CD4-positive, alpha-beta T cell (primary cell): ENCODE measurements around the gene PHF12. TPM values are rescaled to one million over a fixed set of nuclear protein-coding genes. Genes with fewer than 3 reads are reported as not detected.

ENCODE experiments used
- ATAC-seq: fragments of 200-7000 bp; cut with Tn5 transposase; one replicate; pipeline ENCODE4 v1.10.0; 2022; ENCODE audit warnings: mild to moderate bottlenecking; ENCODE audit not compliant: poor library complexity
- CTCF ChIA-PET: fragments of 350-600 bp; sonication (Branson Sonifier 250); formaldehyde crosslinking; loops from one replicate; lab custom pipeline; 2021; ENCODE audit warnings: antibody characterized with exemption, inconsistent platforms; lab: Charles Lee
- POLR2A ChIA-PET: fragments of 350-600 bp; sonication (Branson Sonifier 250); formaldehyde crosslinking; loops from one replicate; lab custom pipeline; 2021; ENCODE audit warnings: antibody characterized with exemption, inconsistent platforms; lab: Charles Lee
- DNase-seq, 14 experiments: peaks; one replicate each; pipeline ENCODE4 v3.0.0-alpha.2; 2013 to 2020; ENCODE audit warnings: mixed read lengths in 2 of 14
- H3K27ac ChIP-seq, 2 donors: one replicate each; pipeline versions ENCODE4 v1.5.1 to v1.7.0; 2013; ENCODE audit warnings: low read length in 2 of 2, low read depth in 1 of 2, mild to moderate bottlenecking in 1 of 2
- H3K27me3 ChIP-seq, 2 experiments: 1 replicate in 1 of 2; 2 replicates in 1 of 2; pipeline versions ENCODE4 v1.6.1 to v1.7.0; 2013; ENCODE audit warnings: low read length in 2 of 2, control low read depth in 1 of 2, mild to moderate bottlenecking in 1 of 2, moderate library complexity in 1 of 2; ENCODE audit not compliant: insufficient read depth in 2 of 2, control insufficient read depth in 1 of 2
- H3K36me3 ChIP-seq: one replicate; pipeline ENCODE4 v1.6.1; 2013; ENCODE audit warnings: low read length, control low read depth; ENCODE audit not compliant: insufficient read depth
- H3K4me1 ChIP-seq: one replicate; pipeline ENCODE4 v1.6.1; 2013; ENCODE audit warnings: low read length, control low read depth; ENCODE audit not compliant: insufficient read depth
- H3K4me3 ChIP-seq: one replicate; pipeline ENCODE4 v1.5.1; 2013; ENCODE audit warnings: mild to moderate bottlenecking, low read length, moderate library complexity
- H3K9me3 ChIP-seq, 2 experiments: 1 replicate in 1 of 2; 2 replicates in 1 of 2; pipeline versions ENCODE4 v1.6.1 to v1.7.0; 2013; ENCODE audit warnings: low read length in 2 of 2, mild to moderate bottlenecking in 2 of 2, control low read depth in 1 of 2, moderate library complexity in 1 of 2; ENCODE audit not compliant: control insufficient read depth in 1 of 2, insufficient read depth in 1 of 2
- H3K27ac Mint-ChIP-seq: one replicate; pipeline ENCODE4 v1.8.0; 2020; ENCODE audit warnings: mixed read lengths
- H3K27me3 Mint-ChIP-seq: one replicate; pipeline ENCODE4 v1.8.0; 2021; ENCODE audit warnings: mixed read lengths
- H3K36me3 Mint-ChIP-seq: one replicate; pipeline ENCODE4 v1.8.0; 2021; ENCODE audit warnings: low read depth, mixed read lengths
- H3K4me1 Mint-ChIP-seq: one replicate; pipeline ENCODE4 v1.8.0; 2021; ENCODE audit warnings: low read depth, mixed read lengths
- H3K4me3 Mint-ChIP-seq: one replicate; pipeline ENCODE4 v1.8.0; 2020; ENCODE audit warnings: mild to moderate bottlenecking, mixed read lengths
- H3K9me3 Mint-ChIP-seq: one replicate; pipeline ENCODE4 v1.8.0; 2020; ENCODE audit warnings: mixed read lengths
- intact Hi-C, 2 experiments: fragments of 100-400 bp; cut with DNase I in 1 of 2; cut with micrococcal nuclease in 1 of 2; formaldehyde crosslinking; loops; one replicate each; pipeline versions ENCODE4 v1.15.1 to v1.9.0; 2023 to 2025; cut with DNase I, micrococcal nuclease
- total RNA-seq, 174 experiments: library from RNA in 2 of 174; stranded (reverse) in 2 of 174; gene quantifications; one replicate each; pipeline ENCODE4 v1.2.3 and lab custom pipeline; 2021 to 2026
- TF ChIP-seq, protein P1 (sequence below): fragments of 200-600 bp; IDR thresholded peaks from one replicate; pipeline ENCODE4 v1.8.0; 2022; ENCODE audit warnings: antibody characterized with exemption, mild to moderate bottlenecking

The PHF12 gene
- total RNA-seq, 2 experiments from 2014 or later, result 232 to 247 TPM

DNA sequence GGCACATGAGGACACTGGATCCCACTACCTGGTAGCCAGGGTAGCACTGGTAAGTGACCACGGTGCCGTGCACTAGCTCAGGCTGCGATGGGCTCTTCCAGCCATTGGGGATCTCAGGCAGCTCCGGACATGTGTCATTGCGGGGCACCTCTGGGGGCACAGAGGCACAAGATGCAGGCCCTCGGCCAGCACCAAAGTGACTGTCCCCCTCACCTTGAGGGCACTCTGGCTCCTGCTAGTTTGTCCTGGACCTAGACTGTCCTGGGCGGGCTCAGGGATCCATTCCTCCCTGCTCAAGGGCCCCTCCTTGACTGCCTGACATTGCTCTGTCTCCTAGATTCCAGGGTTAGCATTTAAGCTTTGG is 6.7 kb upstream of the PHF12 start:
- TF ChIP-seq, protein P1, sequence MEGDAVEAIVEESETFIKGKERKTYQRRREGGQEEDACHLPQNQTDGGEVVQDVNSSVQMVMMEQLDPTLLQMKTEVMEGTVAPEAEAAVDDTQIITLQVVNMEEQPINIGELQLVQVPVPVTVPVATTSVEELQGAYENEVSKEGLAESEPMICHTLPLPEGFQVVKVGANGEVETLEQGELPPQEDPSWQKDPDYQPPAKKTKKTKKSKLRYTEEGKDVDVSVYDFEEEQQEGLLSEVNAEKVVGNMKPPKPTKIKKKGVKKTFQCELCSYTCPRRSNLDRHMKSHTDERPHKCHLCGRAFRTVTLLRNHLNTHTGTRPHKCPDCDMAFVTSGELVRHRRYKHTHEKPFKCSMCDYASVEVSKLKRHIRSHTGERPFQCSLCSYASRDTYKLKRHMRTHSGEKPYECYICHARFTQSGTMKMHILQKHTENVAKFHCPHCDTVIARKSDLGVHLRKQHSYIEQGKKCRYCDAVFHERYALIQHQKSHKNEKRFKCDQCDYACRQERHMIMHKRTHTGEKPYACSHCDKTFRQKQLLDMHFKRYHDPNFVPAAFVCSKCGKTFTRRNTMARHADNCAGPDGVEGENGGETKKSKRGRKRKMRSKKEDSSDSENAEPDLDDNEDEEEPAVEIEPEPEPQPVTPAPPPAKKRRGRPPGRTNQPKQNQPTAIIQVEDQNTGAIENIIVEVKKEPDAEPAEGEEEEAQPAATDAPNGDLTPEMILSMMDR, result no peak
- ChIA-PET POLR2A (no interaction called here), CTCF (no interaction called here)
- Histone ChIP-seq H3K36me3 (no peaks in the 10 kb centered on the region), H3K9me3 (no peaks in the 10 kb centered on the region), H3K27ac (no peak overlapping the region), H3K4me1 (peaks cover 9% of the 10 kb centered on the region), H3K27me3 (peaks cover 0 to 2% of the 10 kb centered on the region in 2 experiments), H3K4me3 (no peak overlapping the region)
- no peak for ATAC-seq
- DNase-seq, result no peak
- H3K27ac Mint-ChIP-seq, result no peak overlapping the region
- no peaks in the 10 kb centered on the region for H3K9me3 Mint-ChIP-seq
- no peaks in the 10 kb centered on the region for H3K36me3 Mint-ChIP-seq
- H3K27me3 Mint-ChIP-seq, result no peaks in the 10 kb centered on the region
- H3K4me3 Mint-ChIP-seq, result no peak overlapping the region
- H3K4me1 Mint-ChIP-seq, result no peaks in the 10 kb centered on the region
- intact Hi-C loops, result loop anchor here in 1 of 2 experiments (10.0 kb wide), 2 partner anchors 383 to 627 kb away; partner anchors contain the start of genes ALDOC, GIT1 and PIGS

- DNase-seq (no peak), ATAC-seq (no peak)
- no peak overlapping the region for H3K27ac ChIP-seq
- CTCF ChIA-PET, result interaction anchor here (1.0 kb wide), 1 partner anchor 167 kb away, joined by 3 read pairs; no protein-coding TSS in a partner anchor
- Mint-ChIP-seq H3K4me1 (no peaks in the 10 kb centered on the region), H3K36me3 (no peaks in the 10 kb centered on the region), H3K9me3 (no peaks in the 10 kb centered on the region), H3K4me3 (no peak overlapping the region), H3K27ac (no peak overlapping the region), H3K27me3 (no peaks in the 10 kb centered on the region)
- H3K4me1 ChIP-seq, result peaks cover 15% of the 10 kb centered on the region
- no peak overlapping the region for H3K4me3 ChIP-seq
- no peaks in the 10 kb centered on the region for H3K9me3 ChIP-seq
- POLR2A ChIA-PET, result no interaction called here
- no peaks in the 10 kb centered on the region for H3K36me3 ChIP-seq
- TF ChIP-seq, protein P1, result no peak
- intact Hi-C loops, result loop anchor here in 1 of 2 experiments (10.0 kb wide), 2 partner anchors 383 to 627 kb away; partner anchors contain the start of genes ALDOC, GIT1 and PIGS
- peaks cover 0 to 2% of the 10 kb centered on the region in 2 experiments for H3K27me3 ChIP-seq
These were observed 6.1 kb upstream of the PHF12 start for GRCh38 chr17:28957277-28957991.

DNA sequence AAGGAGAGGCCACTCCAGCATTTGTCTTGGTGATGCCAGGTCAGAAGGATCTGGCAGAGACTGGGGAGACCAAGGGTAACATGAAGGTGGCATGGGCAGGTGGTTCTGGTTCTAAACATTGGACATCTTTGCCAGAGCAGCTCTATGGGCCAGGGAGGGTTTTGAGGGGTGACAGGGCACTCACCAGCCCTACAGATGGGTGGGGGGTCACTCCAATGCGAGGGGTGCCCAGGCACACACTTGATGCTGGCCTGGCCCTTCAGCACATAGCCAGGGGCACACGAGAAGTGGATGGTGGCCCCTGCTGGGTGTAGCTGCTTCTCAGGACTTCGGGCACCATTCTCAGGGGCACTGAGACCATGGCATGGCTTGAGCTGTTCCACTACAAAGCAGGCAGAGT is 5.5 kb upstream of the PHF12 start:
- CTCF ChIA-PET, result interaction anchor here (1.0 kb wide), 1 partner anchor 167 kb away, joined by 3 read pairs; no protein-coding TSS in a partner anchor
- DNase-seq (no peak), ATAC-seq (no peak)
- Histone ChIP-seq H3K4me3 (no peak overlapping the region), H3K9me3 (no peaks in the 10 kb centered on the region), H3K36me3 (no peaks in the 10 kb centered on the region), H3K27me3 (peaks cover 0 to 2% of the 10 kb centered on the region in 2 experiments), H3K27ac (no peak overlapping the region), H3K4me1 (peaks cover 19% of the 10 kb centered on the region)
- Mint-ChIP-seq H3K4me3 (no peak overlapping the region), H3K9me3 (no peaks in the 10 kb centered on the region), H3K27me3 (no peaks in the 10 kb centered on the region), H3K4me1 (no peaks in the 10 kb centered on the region), H3K27ac (no peak overlapping the region), H3K36me3 (no peaks in the 10 kb centered on the region)
- TF ChIP-seq, protein P1, result no peak
- POLR2A ChIA-PET, result no interaction called here
- intact Hi-C loops, result loop anchor here in 1 of 2 experiments (10.0 kb wide), 2 partner anchors 382 to 628 kb away; partner anchors contain the start of genes ALDOC, GIT1 and PIGS
